ENCODE data around the gene TMEM212.

Gene TMEM212

GRCh38 chr3:171842864-171843518 lies at the start of gene TMEM212:
TSS of gene TMEM212 (plus strand) at chr3:171843349. CDS start at chr3:171843384, 35 bp downstream.
- no peak for DNase-seq

DNA sequence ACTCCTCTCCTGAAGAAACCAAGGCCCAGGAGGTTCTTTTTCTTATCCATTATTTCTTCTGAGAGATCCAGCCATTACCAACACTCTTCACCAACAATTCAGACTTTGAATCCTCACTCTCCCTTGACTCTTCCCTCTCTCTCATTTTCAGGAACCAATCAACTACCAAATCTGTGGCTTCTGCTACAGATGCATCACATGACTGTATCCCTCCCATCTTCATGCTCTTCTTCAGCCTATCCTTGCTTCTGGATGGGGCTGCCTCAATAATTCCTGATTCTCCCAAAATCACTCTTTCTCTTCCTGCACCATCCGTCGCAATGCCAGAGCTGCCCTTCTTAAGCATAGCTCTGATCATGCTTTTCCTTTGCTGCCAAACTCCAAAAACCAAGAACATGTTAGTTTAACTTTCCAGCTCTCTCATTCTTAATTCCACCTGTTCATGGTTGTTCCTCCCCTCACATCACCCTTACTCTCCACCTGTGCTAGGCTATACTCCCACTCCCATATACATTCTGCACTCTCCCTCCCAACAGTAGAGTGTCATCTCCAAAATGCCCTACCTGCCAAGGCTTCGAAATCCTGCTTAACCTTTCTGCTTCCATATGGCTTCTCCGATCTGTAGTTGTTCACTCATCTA lies 46.4 kb upstream of the TMEM212 start:
- DNase-seq = no peak

- DNase-seq = no peak
Observed at GRCh38 chr3:171797265-171797679, 45.9 kb upstream of the TMEM212 start.

DNA sequence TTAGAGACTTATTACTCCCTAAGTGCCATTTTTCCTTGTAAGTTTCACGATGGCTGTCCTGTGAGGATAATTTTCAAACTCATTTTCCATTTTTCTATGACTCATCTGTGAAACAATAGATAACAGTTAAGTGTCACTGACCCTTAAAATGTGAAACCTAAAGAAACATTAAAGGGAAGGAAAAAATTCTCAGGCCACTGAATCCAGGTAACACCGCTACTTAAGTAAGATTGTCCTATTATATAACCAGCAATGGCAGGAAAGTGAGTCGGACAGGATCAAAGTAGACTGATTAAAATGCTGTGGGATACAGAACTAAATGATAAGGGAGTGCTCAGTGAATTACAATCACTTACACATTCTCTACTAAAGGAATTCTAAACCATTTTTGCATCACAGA lies 45.3 kb upstream of the TMEM212 start:
- DNase-seq = no peak

DNA sequence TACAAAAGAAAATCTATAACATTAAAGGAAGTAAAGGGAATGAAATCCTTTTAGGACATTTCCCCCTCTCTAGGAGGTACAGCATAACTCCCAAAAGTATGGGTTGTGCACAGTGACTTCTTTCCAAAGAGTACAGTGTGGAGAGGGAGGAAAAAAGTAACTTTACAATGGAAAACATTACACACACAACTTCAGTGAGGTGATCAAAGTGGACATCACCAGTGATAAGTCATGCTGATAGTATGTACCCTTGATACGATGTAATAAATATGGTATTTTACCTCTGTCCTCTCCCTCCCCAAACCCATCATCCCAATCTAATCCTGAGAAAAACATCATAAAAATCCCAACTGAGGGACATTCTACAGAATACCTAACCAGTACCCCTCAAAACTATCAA lies 43.6 kb upstream of the TMEM212 start:
- DNase-seq = no peak

- DNase-seq = no peak
Observed at GRCh38 chr3:171801738-171802589, 41.2 kb upstream of the TMEM212 start.

DNA sequence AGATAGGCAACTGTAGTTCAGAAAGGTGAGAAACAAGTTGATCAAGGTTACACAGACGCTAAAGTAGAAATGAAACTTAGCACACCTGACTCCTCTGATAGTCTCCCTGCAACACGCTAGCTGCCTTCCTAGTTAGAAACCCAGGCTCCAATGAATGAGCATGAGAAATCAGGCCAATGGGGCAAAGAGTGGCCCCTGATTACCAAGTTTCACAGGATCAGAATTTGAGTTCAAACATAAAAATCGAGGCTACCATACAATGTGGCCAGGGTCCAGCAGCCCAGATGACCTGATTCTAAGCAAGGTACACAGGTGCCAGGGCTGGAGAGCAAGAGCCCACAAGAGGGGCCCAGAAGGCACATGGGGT lies 40.6 kb upstream of the TMEM212 start:
- no peak for DNase-seq

DNA sequence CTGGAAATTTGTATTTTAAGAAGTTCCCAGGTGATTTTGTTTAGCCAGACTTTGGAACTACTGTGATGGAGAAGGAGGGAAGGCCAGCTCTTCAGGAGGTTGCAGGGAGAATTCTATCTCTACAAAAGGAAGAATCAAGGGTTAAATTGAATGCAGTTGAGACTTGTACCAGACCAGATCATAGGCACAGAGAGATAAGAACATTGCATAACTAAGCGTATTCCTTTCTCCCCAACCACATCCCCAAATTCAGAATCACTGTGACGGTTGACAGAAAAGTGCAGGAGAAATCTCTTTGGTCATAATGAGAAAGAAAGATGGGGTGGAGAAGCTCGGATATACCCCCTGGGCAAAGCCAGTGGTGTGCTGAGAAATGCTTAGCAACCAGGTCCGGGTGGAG lies 40.1 kb upstream of the TMEM212 start:
- no peak for DNase-seq

- no peak for DNase-seq
Observed at GRCh38 chr3:171804618-171805389, 38.3 kb upstream of the TMEM212 start.

GRCh38 chr3:171805687-171806086 lies 37.5 kb upstream of the TMEM212 start:
- no peak for DNase-seq

- no peak for DNase-seq
Observed at GRCh38 chr3:171806200-171807128, 36.7 kb upstream of the TMEM212 start.

- DNase-seq = no peak
Observed at GRCh38 chr3:171807129-171807675, 35.9 kb upstream of the TMEM212 start.

DNA sequence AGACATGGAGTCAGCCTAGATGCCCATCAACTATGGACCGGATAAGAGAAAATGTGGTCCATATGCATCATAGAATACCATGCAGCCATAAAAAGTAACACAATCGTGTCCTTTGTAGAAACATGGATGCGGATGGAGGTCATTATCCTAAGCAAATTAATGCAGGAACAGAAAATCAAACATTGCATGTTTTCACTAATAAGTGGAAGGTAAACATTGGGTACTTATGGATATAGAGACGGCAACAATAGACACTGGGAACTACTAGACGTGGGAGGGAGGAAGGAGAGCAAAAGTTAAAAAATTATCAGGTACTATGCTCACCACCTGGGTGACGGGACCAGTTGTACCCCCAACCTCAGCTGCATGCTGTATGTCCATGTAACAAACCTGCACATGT lies 35.3 kb upstream of the TMEM212 start:
- DNase-seq = no peak

DNA sequence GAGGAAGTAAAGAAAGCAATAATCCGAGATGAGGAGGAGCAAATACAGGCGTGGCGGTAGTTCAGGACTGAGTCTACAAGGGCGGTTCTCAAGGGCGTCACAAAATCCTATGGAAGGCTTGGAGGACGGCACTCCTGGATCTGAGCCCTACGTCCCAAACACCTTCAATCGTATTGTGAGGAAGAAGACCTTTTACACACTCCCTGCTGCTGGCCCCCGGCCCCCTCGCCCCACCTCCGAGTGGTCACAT lies 33.6 kb upstream of the TMEM212 start:
- no peak for DNase-seq

DNA sequence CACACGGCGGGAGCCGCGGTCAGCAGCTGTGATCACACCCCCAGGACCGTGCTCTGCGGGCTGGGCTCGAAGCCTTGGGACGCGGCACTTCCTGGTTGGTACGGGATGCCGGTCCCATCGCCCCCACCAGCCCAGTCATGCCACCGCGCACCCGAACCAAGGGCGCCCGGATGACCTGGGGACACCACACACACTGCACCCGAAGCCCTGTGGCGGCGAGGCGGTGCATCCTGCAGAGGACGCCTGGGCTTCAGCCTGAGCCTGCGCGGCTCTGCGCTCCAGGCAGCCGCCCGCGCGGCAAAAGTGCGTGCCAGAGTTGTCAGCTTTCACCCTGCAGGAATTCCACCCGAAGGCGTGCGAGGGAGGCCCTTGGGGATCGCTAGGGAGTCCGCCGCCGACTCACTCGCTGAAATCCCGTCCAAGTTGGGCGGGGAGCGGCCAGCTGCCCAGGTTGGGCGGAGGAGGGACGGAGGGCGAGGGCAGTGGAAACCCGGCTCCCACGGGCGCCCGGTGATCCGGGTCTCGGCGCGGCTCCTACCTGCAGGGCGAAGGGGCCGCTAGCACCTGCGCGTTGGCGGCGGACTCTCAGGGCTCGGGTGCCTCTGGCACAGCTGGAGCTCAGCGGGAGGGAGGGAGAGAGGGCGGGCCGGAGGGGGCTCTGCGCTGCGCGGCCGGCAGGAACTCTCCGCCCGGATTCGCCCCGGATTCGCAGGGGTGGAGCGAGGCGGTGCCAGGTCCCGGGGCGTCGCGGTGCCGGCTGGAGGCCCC lies 33.1 kb upstream of the TMEM212 start, which contains the start of gene PLD1:
Gene PLD1 (minus strand): TSS at position 623 of the 768 bp plus-strand sequence. CDS start 72,432 bp downstream, outside the sequence.
- peak; percentile 20 for DNase-seq

GRCh38 chr3:171810629-171811294 lies 32.4 kb upstream of the TMEM212 start:
- no peak for DNase-seq

GRCh38 chr3:171811295-171811912 lies 31.7 kb upstream of the TMEM212 start:
- no peak for DNase-seq

GRCh38 chr3:171811913-171812335 lies 31.2 kb upstream of the TMEM212 start:
- no peak for DNase-seq

DNA sequence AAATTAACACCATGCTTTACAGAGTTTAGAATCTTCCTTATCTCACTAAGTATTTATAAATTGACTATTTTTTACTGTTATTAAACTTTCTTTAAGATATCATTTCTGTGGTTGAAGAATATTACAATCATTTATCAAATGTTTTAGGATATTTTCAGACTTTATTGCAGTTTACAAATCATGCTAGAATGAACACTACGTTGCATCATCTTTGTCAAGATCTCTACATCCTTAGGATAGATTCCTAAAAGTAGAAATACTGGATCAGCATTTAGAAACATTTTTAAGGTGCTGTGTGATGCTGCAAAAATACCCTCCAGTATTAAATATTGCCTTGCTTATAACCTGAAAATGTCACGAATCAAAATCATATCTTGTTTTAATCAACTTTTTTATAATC lies 30.3 kb upstream of the TMEM212 start:
- DNase-seq = no peak

Data from CD4-positive, alpha-beta T cell treated with Interleukin-4 for 4 hours (primary cell).